Measurements from ENCODE around the gene MAVS. TPM values are rescaled to one million over a fixed set of nuclear protein-coding genes. Genes with fewer than 3 reads are reported as not detected.

The MAVS gene
- total RNA-seq, 1 donor from 2014 or later, result 38.3 TPM

DNA sequence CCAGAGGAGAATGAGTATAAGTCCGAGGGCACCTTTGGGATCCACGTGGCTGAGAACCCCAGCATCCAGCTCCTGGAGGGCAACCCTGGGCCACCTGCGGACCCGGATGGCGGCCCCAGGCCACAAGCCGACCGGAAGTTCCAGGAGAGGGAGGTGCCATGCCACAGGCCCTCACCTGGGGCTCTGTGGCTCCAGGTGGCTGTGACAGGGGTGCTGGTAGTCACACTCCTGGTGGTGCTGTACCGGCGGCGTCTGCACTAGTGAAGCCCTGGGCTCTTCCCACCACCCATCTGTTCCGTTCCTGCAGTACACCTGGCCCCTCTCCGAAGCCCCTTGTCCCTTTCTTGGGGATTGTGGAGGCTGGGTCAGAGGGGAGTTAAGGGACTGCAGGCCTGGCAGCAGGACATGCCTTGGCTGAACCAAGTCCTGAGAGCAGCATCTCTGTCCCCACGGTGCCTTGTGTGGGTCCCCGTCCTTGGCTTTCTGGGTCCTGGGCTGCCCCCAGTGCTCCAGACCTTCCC lies 19.3 kb downstream of the MAVS start:
- no peaks in the 10 kb centered on the region for H3K27me3 Mint-ChIP-seq (ENCODE audit: low read depth)
- no peak overlapping the region for H3K27ac Mint-ChIP-seq
- H3K9me3 Mint-ChIP-seq, result no peaks in the 10 kb centered on the region
- no peak overlapping the region for H3K4me3 Mint-ChIP-seq
- peaks cover 36% of the 10 kb centered on the region for H3K36me3 Mint-ChIP-seq
- no peak for DNase-seq (ENCODE audit: low spot score in 2 of 2, unreplicated experiment in 2 of 2)
- no peaks in the 10 kb centered on the region for H3K4me1 Mint-ChIP-seq
- TF ChIP-seq, protein P1, sequence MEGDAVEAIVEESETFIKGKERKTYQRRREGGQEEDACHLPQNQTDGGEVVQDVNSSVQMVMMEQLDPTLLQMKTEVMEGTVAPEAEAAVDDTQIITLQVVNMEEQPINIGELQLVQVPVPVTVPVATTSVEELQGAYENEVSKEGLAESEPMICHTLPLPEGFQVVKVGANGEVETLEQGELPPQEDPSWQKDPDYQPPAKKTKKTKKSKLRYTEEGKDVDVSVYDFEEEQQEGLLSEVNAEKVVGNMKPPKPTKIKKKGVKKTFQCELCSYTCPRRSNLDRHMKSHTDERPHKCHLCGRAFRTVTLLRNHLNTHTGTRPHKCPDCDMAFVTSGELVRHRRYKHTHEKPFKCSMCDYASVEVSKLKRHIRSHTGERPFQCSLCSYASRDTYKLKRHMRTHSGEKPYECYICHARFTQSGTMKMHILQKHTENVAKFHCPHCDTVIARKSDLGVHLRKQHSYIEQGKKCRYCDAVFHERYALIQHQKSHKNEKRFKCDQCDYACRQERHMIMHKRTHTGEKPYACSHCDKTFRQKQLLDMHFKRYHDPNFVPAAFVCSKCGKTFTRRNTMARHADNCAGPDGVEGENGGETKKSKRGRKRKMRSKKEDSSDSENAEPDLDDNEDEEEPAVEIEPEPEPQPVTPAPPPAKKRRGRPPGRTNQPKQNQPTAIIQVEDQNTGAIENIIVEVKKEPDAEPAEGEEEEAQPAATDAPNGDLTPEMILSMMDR (IDR thresholded peaks at IDR 0.05; ENCODE audit: unreplicated experiment), result no peak

DNA sequence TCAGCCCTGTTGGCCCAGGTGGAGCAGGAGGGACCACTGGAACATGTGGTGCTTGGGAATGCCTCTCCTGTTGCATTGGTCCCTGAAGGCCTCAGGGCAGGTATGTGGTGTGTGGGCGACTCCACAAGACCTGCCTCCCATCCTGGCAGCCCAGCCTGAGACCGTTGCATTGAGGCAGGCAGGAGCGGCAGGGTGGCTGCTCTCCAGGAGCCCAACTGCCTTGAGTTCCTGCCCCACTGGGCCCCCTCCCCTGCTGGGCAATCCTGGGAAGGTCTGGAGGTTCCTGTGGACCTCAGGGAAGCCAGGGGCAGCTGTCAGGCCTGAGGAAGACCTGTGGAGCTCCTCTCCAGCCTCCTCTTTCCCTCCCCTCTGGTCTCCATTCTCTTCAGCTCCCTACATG lies 19.8 kb downstream of the MAVS start:
- H3K27ac Mint-ChIP-seq, result no peak overlapping the region
- peaks cover under 1% of the 10 kb centered on the region for H3K4me1 Mint-ChIP-seq

DNA sequence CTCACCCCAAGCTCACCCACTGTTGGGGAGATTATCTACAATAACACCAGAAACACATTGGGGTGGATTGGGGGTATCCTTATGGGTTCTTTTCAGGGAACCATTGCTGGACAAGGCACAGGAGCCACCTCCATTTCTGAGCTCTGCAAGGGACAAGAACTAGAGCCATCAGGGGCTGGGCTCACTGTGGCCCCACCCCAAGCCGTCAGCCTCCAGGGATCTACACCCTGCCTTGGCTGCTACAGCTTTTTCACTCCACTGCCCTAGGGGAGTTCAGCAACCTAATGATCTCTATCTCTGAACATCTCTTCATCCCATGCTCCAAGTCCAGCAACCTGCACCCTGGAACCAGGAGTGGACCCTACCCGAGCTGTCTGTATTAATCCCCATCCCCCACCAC lies 21.2 kb downstream of the MAVS start:
- peaks cover 27% of the 10 kb centered on the region for H3K36me3 Mint-ChIP-seq
- no peaks in the 10 kb centered on the region for H3K27me3 Mint-ChIP-seq (ENCODE audit: low read depth)
- TF ChIP-seq, protein P1 (IDR thresholded peaks at IDR 0.05; ENCODE audit: unreplicated experiment), result no peak
- no peak for DNase-seq (ENCODE audit: low spot score in 2 of 2, unreplicated experiment in 2 of 2)
- H3K27ac Mint-ChIP-seq, result no peak overlapping the region
- H3K4me1 Mint-ChIP-seq, result peaks cover 3% of the 10 kb centered on the region
- no peaks in the 10 kb centered on the region for H3K9me3 Mint-ChIP-seq
- H3K4me3 Mint-ChIP-seq, result no peak overlapping the region

More for the DNA sequence above, 19.8 kb downstream of the MAVS start:
- H3K4me3 Mint-ChIP-seq, result no peak overlapping the region
- H3K27me3 Mint-ChIP-seq (ENCODE audit: low read depth), result no peaks in the 10 kb centered on the region
- no peak for DNase-seq (ENCODE audit: low spot score in 2 of 2, unreplicated experiment in 2 of 2)
- peaks cover 33% of the 10 kb centered on the region for H3K36me3 Mint-ChIP-seq
- H3K9me3 Mint-ChIP-seq, result no peaks in the 10 kb centered on the region
- TF ChIP-seq, protein P1 (IDR thresholded peaks at IDR 0.05; ENCODE audit: unreplicated experiment), result no peak

DNA sequence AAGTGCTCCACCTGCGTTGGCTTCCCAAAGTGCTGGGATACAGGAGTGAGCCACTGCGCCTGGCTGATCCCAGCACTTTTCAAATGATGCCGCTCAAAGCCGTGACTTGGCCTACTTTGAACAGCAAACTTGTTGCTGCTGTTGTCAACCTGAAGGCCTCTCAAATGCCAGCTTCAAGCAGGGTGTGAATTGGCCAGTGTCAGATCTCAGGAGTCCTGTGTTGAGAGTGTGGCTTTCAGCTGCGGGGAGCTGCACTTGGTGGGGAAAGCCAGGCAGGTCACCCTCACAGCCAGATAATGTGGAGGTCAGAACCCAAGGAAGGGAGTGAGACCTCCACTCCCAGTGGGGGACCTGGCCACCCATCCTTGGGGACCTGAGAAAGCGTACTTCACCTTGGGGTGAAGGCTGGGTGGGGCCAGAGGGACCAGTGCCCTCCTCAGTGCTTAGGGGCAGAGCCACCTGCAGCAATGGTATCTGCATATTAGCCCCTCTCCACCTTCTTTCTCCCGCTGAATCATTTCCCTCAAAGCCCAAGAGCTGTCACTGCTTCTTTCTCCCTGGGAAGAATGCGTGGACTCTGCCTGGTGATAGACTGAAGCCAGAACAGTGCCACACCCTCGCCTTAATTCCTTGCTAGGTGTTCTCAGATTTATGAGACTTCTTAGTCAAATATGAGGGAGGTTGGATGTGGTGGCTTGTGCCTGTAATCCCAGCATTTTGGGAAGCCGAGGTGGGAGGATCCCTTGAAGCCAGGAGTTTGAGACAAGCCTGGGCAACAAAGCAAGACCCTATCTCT lies 23.4 kb downstream of the MAVS start:
- DNase-seq (ENCODE audit: low spot score in 2 of 2, unreplicated experiment in 2 of 2), result no peak
- Mint-ChIP-seq H3K36me3 (peaks cover 32% of the 10 kb centered on the region), H3K9me3 (no peaks in the 10 kb centered on the region), H3K4me1 (peaks cover 3% of the 10 kb centered on the region), H3K27ac (no peak overlapping the region), H3K27me3 (ENCODE audit: low read depth) (no peaks in the 10 kb centered on the region), H3K4me3 (no peak overlapping the region)
- TF ChIP-seq, protein P1 (IDR thresholded peaks at IDR 0.05; ENCODE audit: unreplicated experiment), result no peak

DNA sequence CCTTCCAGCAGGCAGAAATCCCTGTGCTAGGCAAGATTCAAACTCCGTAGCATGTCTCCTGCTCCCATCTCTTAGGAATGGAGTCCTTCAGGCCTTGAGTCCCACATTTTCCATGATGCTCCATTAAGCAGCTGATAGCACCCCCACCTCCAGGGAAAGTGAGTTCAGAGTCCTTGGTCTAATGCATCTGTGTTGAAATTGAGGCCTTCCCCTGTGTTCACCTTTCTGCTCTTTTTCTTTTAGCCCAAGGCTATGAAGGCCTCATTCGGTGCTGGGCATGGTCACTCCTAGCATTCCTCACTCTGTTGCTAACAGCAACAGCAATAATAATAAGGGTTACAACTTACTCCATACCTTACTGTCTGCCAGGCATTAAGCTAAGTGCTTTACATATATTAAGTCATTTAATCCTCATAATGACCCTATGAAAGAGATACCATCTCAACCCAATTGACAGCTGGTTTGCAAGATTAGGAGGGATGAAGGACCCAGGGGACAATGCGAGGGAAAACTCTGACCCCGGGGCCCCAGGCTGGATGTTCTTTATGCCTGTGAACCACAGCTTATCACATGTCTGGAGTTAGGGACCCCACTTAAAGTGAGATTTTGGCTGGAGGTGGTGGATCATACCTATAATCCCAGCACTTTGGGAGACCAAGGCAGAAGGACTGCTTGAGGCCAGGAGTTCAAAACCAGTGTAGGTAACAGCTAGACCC lies 25.1 kb downstream of the MAVS start:
- Mint-ChIP-seq H3K27me3 (ENCODE audit: low read depth) (no peaks in the 10 kb centered on the region), H3K4me3 (no peak overlapping the region), H3K9me3 (no peaks in the 10 kb centered on the region), H3K27ac (peak overlapping the region; percentile 21), H3K36me3 (peaks cover 32% of the 10 kb centered on the region), H3K4me1 (peaks cover 8% of the 10 kb centered on the region)
- no peak for DNase-seq (ENCODE audit: low spot score in 2 of 2, unreplicated experiment in 2 of 2)
- TF ChIP-seq, protein P1 (IDR thresholded peaks at IDR 0.05; ENCODE audit: unreplicated experiment), result no peak
